ENCODE results near the gene TMEM52.

DNA sequence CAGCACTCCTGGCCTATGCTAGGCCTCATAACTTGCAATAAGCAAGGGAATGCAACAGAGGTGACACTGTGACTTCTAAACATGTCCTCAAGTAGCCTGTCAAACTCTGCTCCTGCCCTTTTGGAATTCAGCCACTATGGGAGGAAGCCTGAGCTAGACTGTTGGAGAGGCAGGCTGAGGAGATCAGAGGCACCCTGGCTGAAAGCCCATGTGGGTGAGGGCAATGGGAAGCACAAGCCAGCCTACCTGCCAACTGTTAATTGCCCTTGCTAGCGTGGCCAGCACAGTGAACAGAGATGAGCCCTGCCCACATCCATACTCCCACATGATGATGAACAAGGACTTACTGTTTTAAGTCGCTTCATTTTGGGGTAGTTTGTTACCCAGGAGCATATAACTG, 45.9 kb downstream of the TMEM52 start:
- TF ChIP-seq, protein P1, sequence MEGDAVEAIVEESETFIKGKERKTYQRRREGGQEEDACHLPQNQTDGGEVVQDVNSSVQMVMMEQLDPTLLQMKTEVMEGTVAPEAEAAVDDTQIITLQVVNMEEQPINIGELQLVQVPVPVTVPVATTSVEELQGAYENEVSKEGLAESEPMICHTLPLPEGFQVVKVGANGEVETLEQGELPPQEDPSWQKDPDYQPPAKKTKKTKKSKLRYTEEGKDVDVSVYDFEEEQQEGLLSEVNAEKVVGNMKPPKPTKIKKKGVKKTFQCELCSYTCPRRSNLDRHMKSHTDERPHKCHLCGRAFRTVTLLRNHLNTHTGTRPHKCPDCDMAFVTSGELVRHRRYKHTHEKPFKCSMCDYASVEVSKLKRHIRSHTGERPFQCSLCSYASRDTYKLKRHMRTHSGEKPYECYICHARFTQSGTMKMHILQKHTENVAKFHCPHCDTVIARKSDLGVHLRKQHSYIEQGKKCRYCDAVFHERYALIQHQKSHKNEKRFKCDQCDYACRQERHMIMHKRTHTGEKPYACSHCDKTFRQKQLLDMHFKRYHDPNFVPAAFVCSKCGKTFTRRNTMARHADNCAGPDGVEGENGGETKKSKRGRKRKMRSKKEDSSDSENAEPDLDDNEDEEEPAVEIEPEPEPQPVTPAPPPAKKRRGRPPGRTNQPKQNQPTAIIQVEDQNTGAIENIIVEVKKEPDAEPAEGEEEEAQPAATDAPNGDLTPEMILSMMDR (IDR thresholded peaks at IDR 0.05; ENCODE audit: extremely low read depth in 1 of 2, insufficient read depth in 1 of 2, low read depth in 1 of 2, low read length in 2 of 2): no peak
- TF ChIP-seq, protein P2, sequence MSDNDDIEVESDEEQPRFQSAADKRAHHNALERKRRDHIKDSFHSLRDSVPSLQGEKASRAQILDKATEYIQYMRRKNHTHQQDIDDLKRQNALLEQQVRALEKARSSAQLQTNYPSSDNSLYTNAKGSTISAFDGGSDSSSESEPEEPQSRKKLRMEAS (IDR thresholded peaks at IDR 0.05; ENCODE audit: insufficient read depth, insufficient read length): no peak
- TF ChIP-seq MYC (IDR thresholded peaks at IDR 0.05; ENCODE audit: low read depth, low read length): no peak
- no peak for TF ChIP-seq POLR2A (IDR thresholded peaks at IDR 0.05; ENCODE audit: low read depth, low read length)
- TF ChIP-seq POLR2AphosphoS5 (IDR thresholded peaks at IDR 0.05; ENCODE audit: insufficient read depth, low read depth, low read length): no peak
- TF ChIP-seq EZH2 (IDR thresholded peaks at IDR 0.05; ENCODE audit: borderline replicate concordance, low read depth, low read length, severe bottlenecking): no peak
